ENCODE data around the gene STARD7.

Gene STARD7

GRCh38 chr2:96167407-96168013, 41.1 kb downstream of the STARD7 start (continued):
- no peak for TF ChIP-seq ZNF70 (CRISPR knock-in tag; IDR thresholded peaks at IDR 0.05)
- TF ChIP-seq TCF4 (CRISPR knock-in tag; IDR thresholded peaks at IDR 0.05; ENCODE audit: borderline replicate concordance) = no peak
- TF ChIP-seq OSR1 (CRISPR knock-in tag; IDR thresholded peaks at IDR 0.05) = no peak
- no peak for TF ChIP-seq ARNTL (CRISPR knock-in tag; IDR thresholded peaks at IDR 0.05; ENCODE audit: borderline replicate concordance, low read depth)
- no peak for TF ChIP-seq ISL1 (CRISPR knock-in tag; IDR thresholded peaks at IDR 0.05)
- TF ChIP-seq CSRNP3 (CRISPR knock-in tag; IDR thresholded peaks at IDR 0.05) = no peak
- TF ChIP-seq ZNF8 (CRISPR knock-in tag; IDR thresholded peaks at IDR 0.05) = no peak
- TF ChIP-seq CREB5 (CRISPR knock-in tag; IDR thresholded peaks at IDR 0.05; ENCODE audit: low read depth) = no peak

GRCh38 chr2:96164459-96165184, 44.0 kb downstream of the STARD7 start:
- TF ChIP-seq CSRNP3 (CRISPR knock-in tag; IDR thresholded peaks at IDR 0.05) (no peak), ZNF565 (CRISPR knock-in tag; conservative IDR thresholded peaks at IDR 0.05; ENCODE audit: low read depth) (no peak), ISL1 (CRISPR knock-in tag; IDR thresholded peaks at IDR 0.05) (no peak), CSDC2 (CRISPR knock-in tag; IDR thresholded peaks at IDR 0.05) (no peak), SNAI2 (CRISPR knock-in tag; IDR thresholded peaks at IDR 0.05) (no peak), RARB (CRISPR knock-in tag; IDR thresholded peaks at IDR 0.05) (no peak), PPARA (CRISPR knock-in tag; IDR thresholded peaks at IDR 0.05; ENCODE audit: borderline replicate concordance) (no peak), ZC3H10 (CRISPR knock-in tag; IDR thresholded peaks at IDR 0.05) (no peak), ZNF8 (CRISPR knock-in tag; IDR thresholded peaks at IDR 0.05) (no peak), OSR1 (CRISPR knock-in tag; IDR thresholded peaks at IDR 0.05) (no peak)

GRCh38 chr2:96163768-96164429, 44.7 kb downstream of the STARD7 start:
- no peak for ATAC-seq
- TF ChIP-seq ZNF70 (CRISPR knock-in tag; IDR thresholded peaks at IDR 0.05) = no peak
- TF ChIP-seq ZFP30 (CRISPR knock-in tag; IDR thresholded peaks at IDR 0.05) = no peak
- no peak for TF ChIP-seq ISL1 (CRISPR knock-in tag; IDR thresholded peaks at IDR 0.05)
- no peak for TF ChIP-seq POU6F1 (CRISPR knock-in tag; IDR thresholded peaks at IDR 0.05; ENCODE audit: borderline replicate concordance, low read depth)
- TF ChIP-seq TSHZ2 (CRISPR knock-in tag; IDR thresholded peaks at IDR 0.05) = no peak
- no peak for TF ChIP-seq SNAI2 (CRISPR knock-in tag; IDR thresholded peaks at IDR 0.05)
- no peak for TF ChIP-seq ZNF8 (CRISPR knock-in tag; IDR thresholded peaks at IDR 0.05)
- no peak for TF ChIP-seq ZC3H10 (CRISPR knock-in tag; IDR thresholded peaks at IDR 0.05)
- no peak for TF ChIP-seq ARNTL (CRISPR knock-in tag; IDR thresholded peaks at IDR 0.05; ENCODE audit: borderline replicate concordance, low read depth)
- no peak for TF ChIP-seq CREB5 (CRISPR knock-in tag; IDR thresholded peaks at IDR 0.05; ENCODE audit: low read depth)
- TF ChIP-seq BACH2 (CRISPR knock-in tag; IDR thresholded peaks at IDR 0.05; ENCODE audit: borderline replicate concordance) = no peak

More at GRCh38 chr2:96164459-96165184, 44.0 kb downstream of the STARD7 start:
- no peak for ATAC-seq
